Osteoblast (primary cell): ENCODE measurements around the gene COL23A1. TPM values are rescaled to one million over a fixed set of nuclear protein-coding genes. Genes with fewer than 3 reads are reported as not detected.
"Not testable (repeated sequence)": the region's sequence is repeated elsewhere in the genome, so short reads cannot be mapped to it uniquely, and the experiment has no call there.

Source experiments
- DNase-seq: peaks from one replicate; pipeline ENCODE4 v3.0.0; 2011; ENCODE audit warnings: low spot score, mixed read lengths; ENCODE audit not compliant: insufficient read length; ENCODE audit errors: missing footprints
- H2AFZ ChIP-seq: 2 replicates; pipeline ENCODE4 v1.6.0; 2011; ENCODE audit warnings: mild to moderate bottlenecking, low read length
- H3K27ac ChIP-seq: 2 replicates; pipeline ENCODE4 v1.5.1; 2011; ENCODE audit warnings: mild to moderate bottlenecking, low read depth, low read length, moderate library complexity
- H3K27me3 ChIP-seq: 2 replicates; pipeline ENCODE4 v1.6.0; 2012; ENCODE audit warnings: mild to moderate bottlenecking, control low read depth, inconsistent platforms, low read length, moderate library complexity; ENCODE audit not compliant: insufficient read depth
- H3K36me3 ChIP-seq: 2 replicates; pipeline ENCODE4 v1.5.1; 2011; ENCODE audit warnings: mild to moderate bottlenecking, low read length, control low read depth, moderate library complexity; ENCODE audit not compliant: insufficient read depth
- H3K4me1 ChIP-seq: 2 replicates; pipeline ENCODE4 v1.5.1; 2011; ENCODE audit warnings: mild to moderate bottlenecking, low read length, control low read depth, moderate library complexity; ENCODE audit not compliant: insufficient read depth
- H3K4me2 ChIP-seq: 2 replicates; pipeline ENCODE4 v1.6.0; 2011; ENCODE audit warnings: mild to moderate bottlenecking, low read length; ENCODE audit not compliant: insufficient read depth
- H3K4me3 ChIP-seq: fragments of 200-600 bp; sonication (generic); 3 replicates; pipeline ENCODE4 v1.5.1; 2012; ENCODE audit warnings: mild to moderate bottlenecking, low read length, inconsistent platforms; ENCODE audit not compliant: insufficient read depth
- H3K79me2 ChIP-seq: 2 replicates; pipeline ENCODE4 v1.6.0; 2012; ENCODE audit warnings: mild to moderate bottlenecking, low read length, control low read depth, inconsistent platforms; ENCODE audit not compliant: insufficient read depth
- H3K9me3 ChIP-seq: 2 replicates; pipeline ENCODE4 v1.5.1; 2011; ENCODE audit warnings: low read depth, low read length, control low read depth
- H4K20me1 ChIP-seq: 2 replicates; pipeline ENCODE4 v1.6.0; 2012; ENCODE audit warnings: mild to moderate bottlenecking, low read length, control low read depth; ENCODE audit not compliant: insufficient read depth
- total RNA-seq: library from RNA; depleted of rRNA; stranded (reverse); fragments of >200 nt; gene quantifications from 2 replicates; pipeline ENCODE4 v1.2.3, GENCODE V29; 2012
- TF ChIP-seq, protein P1 (sequence below): IDR thresholded peaks from 2 replicates; pipeline ENCODE4 v1.5.1; 2011; ENCODE audit warnings: mild to moderate bottlenecking, low read depth, low read length, moderate library complexity; ENCODE audit errors: extremely low read depth

COL23A1 gene
- total RNA-seq, 1 donor = under 0.01 TPM

DNA sequence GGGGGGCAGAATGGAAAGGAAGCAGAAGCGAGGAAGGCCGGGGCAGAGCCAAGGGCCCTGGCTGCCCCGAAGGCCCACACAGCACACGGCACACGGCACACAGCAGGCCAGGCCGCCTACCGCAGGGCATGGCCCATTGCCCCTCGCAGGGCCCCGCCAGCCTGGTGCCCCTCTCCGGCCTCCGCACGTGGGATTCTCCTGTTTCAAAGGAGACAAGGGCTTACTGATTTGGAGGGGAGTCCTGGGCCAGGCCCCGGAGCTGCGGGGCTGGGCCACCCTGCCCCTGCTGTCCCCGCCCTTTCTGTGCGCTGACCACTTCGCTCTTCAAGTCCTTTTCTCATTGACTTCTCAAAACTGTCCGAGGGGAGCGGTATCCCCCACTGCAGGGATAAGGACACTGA is 349.9 kb downstream of the COL23A1 start:
- peak; percentile 57 for DNase-seq
- no peaks in the 10 kb centered on the region for H4K20me1 ChIP-seq

DNA sequence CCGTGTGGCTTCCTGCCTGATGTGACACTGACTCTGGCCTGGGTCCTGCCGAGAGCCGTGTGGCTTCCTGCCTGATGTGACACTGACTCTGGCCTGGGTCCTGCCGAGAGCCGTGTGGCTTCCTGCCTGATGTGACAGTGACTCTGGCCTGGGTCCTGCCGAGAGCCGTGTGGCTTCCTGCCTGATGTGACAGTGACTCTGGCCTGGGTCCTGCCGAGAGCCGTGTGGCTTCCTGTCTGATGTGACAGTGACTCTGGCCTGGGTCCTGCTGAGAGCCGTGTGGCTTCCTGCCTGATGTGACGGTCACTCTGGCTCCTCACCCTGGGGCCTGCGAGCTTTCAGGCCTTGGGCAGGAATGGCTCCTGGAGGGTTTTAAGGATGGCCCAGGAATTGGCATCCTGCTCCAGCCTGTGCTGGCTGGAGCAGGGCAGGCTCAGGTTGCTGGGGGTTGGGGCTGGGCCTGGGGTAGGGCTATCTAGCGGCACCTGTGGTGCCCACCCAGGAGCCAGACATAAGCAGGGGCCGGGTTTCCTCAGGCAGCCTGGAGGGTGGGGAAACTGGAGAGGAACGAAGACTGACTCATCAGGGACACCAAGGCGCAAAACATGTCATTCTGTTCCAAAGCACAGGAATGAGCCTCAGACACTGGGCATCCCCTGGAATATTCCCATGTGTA is 350.4 kb downstream of the COL23A1 start:
- H3K9me3 ChIP-seq, H3K27ac ChIP-seq, H3K4me3 ChIP-seq, H3K4me1 ChIP-seq, H3K79me2 ChIP-seq, H4K20me1 ChIP-seq, H2AFZ ChIP-seq, H3K27me3 ChIP-seq, H3K36me3 ChIP-seq, H3K4me2 ChIP-seq: not testable (repeated sequence)
- peak; percentile 67 for DNase-seq

More for the DNA sequence above, 349.9 kb downstream of the COL23A1 start:
- Histone ChIP-seq H2AFZ (no peak overlapping the region), H3K36me3 (no peaks in the 10 kb centered on the region), H3K27ac (no peak overlapping the region), H3K4me3 (no peak overlapping the region), H3K27me3 (no peaks in the 10 kb centered on the region), H3K4me2 (no peak overlapping the region), H3K79me2 (no peaks in the 10 kb centered on the region), H3K4me1 (peaks cover 9% of the 10 kb centered on the region), H3K9me3 (no peaks in the 10 kb centered on the region)
- TF ChIP-seq, protein P1, sequence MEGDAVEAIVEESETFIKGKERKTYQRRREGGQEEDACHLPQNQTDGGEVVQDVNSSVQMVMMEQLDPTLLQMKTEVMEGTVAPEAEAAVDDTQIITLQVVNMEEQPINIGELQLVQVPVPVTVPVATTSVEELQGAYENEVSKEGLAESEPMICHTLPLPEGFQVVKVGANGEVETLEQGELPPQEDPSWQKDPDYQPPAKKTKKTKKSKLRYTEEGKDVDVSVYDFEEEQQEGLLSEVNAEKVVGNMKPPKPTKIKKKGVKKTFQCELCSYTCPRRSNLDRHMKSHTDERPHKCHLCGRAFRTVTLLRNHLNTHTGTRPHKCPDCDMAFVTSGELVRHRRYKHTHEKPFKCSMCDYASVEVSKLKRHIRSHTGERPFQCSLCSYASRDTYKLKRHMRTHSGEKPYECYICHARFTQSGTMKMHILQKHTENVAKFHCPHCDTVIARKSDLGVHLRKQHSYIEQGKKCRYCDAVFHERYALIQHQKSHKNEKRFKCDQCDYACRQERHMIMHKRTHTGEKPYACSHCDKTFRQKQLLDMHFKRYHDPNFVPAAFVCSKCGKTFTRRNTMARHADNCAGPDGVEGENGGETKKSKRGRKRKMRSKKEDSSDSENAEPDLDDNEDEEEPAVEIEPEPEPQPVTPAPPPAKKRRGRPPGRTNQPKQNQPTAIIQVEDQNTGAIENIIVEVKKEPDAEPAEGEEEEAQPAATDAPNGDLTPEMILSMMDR = no peak

DNA sequence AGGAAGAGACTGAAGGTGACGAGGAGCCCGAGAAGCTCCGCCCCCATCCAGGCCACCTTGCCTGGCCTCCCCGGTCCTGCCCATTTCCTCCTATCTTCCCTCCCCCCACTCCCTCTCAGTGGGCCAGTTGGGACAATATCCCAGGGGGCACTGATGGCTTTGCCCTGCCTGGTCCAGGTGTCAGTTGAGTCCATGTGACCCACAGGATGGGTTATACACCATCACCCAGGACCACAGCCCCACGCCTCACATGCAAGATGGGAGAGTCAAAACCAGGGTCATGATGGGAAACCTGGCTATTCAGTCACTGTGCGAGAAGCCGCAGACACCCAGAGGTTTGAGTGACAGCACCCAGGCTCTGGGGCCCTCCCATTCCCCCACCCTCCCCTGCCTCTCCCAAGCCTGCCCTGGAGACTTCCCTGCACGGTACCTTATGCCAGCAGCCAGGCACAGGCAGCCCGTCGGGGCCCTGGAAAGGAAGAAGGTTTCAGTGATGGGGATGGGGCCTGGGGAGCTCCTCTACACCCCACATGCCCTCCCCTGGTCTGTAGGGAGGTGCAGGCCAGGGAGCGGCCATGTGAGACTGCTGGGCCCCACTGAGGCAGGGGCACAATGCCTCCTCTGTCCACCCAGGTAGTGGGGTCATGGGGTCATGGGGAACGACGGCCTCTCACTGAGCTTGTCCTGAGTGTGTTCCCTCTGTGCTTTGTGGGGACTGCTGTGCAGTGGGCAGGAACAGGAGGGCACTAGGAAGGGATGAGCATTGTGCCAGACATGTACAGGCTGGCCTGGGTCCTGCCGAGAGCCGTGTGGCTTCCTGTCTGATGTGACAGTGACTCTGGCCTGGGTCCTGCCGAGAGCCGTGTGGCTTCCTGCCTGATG is 351.2 kb downstream of the COL23A1 start:
- Histone ChIP-seq H3K4me3 (no peak overlapping the region), H3K4me2 (no peak overlapping the region), H3K27me3 (no peaks in the 10 kb centered on the region), H4K20me1 (no peaks in the 10 kb centered on the region), H3K79me2 (no peaks in the 10 kb centered on the region), H3K36me3 (no peaks in the 10 kb centered on the region), H3K9me3 (no peaks in the 10 kb centered on the region), H3K27ac (no peak overlapping the region), H2AFZ (no peak overlapping the region), H3K4me1 (peaks cover 9% of the 10 kb centered on the region)
- DNase-seq = peak; percentile 77
- TF ChIP-seq, protein P1 = no peak

DNA sequence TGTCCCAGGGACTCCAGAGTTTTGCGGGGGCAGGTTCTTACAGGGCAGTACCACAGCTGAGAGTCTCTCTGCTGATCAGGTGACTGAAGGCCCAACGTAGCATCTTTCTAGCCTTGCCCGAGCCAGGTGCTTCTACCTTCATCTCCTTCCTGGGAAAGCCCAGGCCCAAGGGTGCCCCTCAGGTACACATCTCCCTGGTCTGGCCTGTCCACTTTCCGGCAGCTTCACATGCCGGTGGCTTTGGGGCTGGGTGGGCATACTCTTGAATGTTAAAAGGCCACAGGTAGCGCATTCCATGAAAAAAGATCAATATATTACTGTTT is 351.9 kb downstream of the COL23A1 start:
- DNase-seq = peak; percentile 51
- TF ChIP-seq, protein P1 = no peak

More for the DNA sequence above, 351.9 kb downstream of the COL23A1 start:
- Histone ChIP-seq H3K4me2 (no peak overlapping the region), H3K4me3 (no peak overlapping the region), H3K79me2 (no peaks in the 10 kb centered on the region), H3K36me3 (no peaks in the 10 kb centered on the region), H4K20me1 (no peaks in the 10 kb centered on the region), H3K27me3 (no peaks in the 10 kb centered on the region), H3K9me3 (no peaks in the 10 kb centered on the region), H3K27ac (no peak overlapping the region), H2AFZ (no peak overlapping the region), H3K4me1 (peaks cover 9% of the 10 kb centered on the region)
